HepG2 (cell line): ENCODE results near the gene RAB5B. TPM values are rescaled to one million over a fixed set of nuclear protein-coding genes. Genes with fewer than 3 reads are reported as not detected.

ENCODE experiments used
- ATAC-seq: fragments of 200-7000 bp; cut with Tn5 transposase; 3 replicates; pipeline ENCODE4 v1.9.1; 2020; ENCODE audit warnings: mild to moderate bottlenecking, moderate library complexity
- Bru-seq: library from RNA; stranded (reverse); fragments of 400-500 nt; gene quantifications from one replicate; lab custom pipeline; 2021; lab: Mats Ljungman, UMichigan
- BruChase-seq, 2 experiments: library from RNA; stranded (reverse); fragments of 400-500 nt; gene quantifications; one replicate each; lab custom pipeline; 2021; lab: Mats Ljungman, UMichigan
- BruUV-seq: library from RNA; stranded (reverse); fragments of 400-500 nt; replicated peaks from 2 replicates; lab custom pipeline; 2021; lab: Mats Ljungman, UMichigan
- CTCF ChIA-PET: fragments of 300-600 bp; formaldehyde crosslinking; extraction: SDS; loops from one replicate; lab custom pipeline; 2021; ENCODE audit warnings: low total read pairs, inconsistent platforms, low intra/inter-chr PET ratio; lab: Yijun Ruan, JAX
- POLR2A ChIA-PET: fragments of 350-600 bp; sonication (Branson Sonifier 250); formaldehyde crosslinking; loops from one replicate; lab custom pipeline; 2020; ENCODE audit warnings: antibody characterized with exemption, inconsistent platforms; lab: Yijun Ruan, JAX
- DNase-seq: peaks from one replicate; pipeline ENCODE4 v3.0.0-alpha.2; 2015; ENCODE audit warnings: low spot score
- FAIRE-seq: peaks from 3 replicates; lab custom pipeline; 2011; peaks lifted over from hg19 to GRCh38; lab: Jason Lieb, UNC
- H2AFZ ChIP-seq: one replicate; pipeline ENCODE4 v1.6.1; 2011; ENCODE audit warnings: low read length, inconsistent platforms
- H3K27ac ChIP-seq: fragments of 300-600 bp; 3 replicates; pipeline ENCODE4 v1.8.0; 2011; ENCODE audit warnings: mixed run types, mild to moderate bottlenecking, mixed read lengths, low read length, inconsistent platforms; ENCODE audit not compliant: insufficient read depth; ENCODE audit errors: extremely low read length
- H3K27me3 ChIP-seq, 2 experiments: fragments of 200-600 bp in 1 of 2; 2 replicates in 1 of 2; 3 replicates in 1 of 2; pipeline versions ENCODE4 v1.6.0 to v1.8.0; 2011; ENCODE audit warnings: low read length in 2 of 2, mild to moderate bottlenecking in 2 of 2, moderate library complexity in 2 of 2, inconsistent platforms in 1 of 2; ENCODE audit not compliant: insufficient read depth in 2 of 2, control insufficient read depth in 1 of 2
- H3K36me3 ChIP-seq, 2 experiments: fragments of 200-600 bp in 1 of 2; replicated peaks in 1 of 2; 2 replicates in 1 of 2; 3 replicates in 1 of 2; pipeline versions ENCODE4 v1.5.1 to v1.8.0; 2011; ENCODE audit warnings: low read length in 2 of 2, inconsistent platforms in 1 of 2; ENCODE audit not compliant: insufficient read depth in 2 of 2, control insufficient read depth in 1 of 2
- H3K4me1 ChIP-seq: 2 replicates; pipeline ENCODE4 v1.5.1; 2012; ENCODE audit warnings: low read length, inconsistent platforms; ENCODE audit not compliant: insufficient read depth
- H3K4me2 ChIP-seq: 2 replicates; pipeline ENCODE4 v1.6.0; 2011; ENCODE audit warnings: low read depth, low read length, inconsistent platforms
- H3K4me3 ChIP-seq, 3 experiments: fragments of 200-600 bp in 1 of 3; sonication (generic), shearing (Covaris generic) in 1 of 3; replicated peaks in 1 of 3; 2 replicates each; pipeline ENCODE4 v1.5.1; 2011 to 2016; ENCODE audit warnings: low read length in 3 of 3, inconsistent platforms in 2 of 3, low read depth in 2 of 3, mild to moderate bottlenecking in 2 of 3, control low read depth in 1 of 3, mixed read lengths in 1 of 3; ENCODE audit not compliant: insufficient read depth in 1 of 3
- H3K79me2 ChIP-seq: one replicate; pipeline ENCODE4 v1.6.1; 2011; ENCODE audit warnings: low read length, inconsistent platforms; ENCODE audit not compliant: insufficient read depth
- H3K9ac ChIP-seq: 2 replicates; pipeline ENCODE4 v1.6.0; 2011; ENCODE audit warnings: mild to moderate bottlenecking, low read depth, low read length, inconsistent platforms; ENCODE audit not compliant: insufficient read depth
- H3K9me3 ChIP-seq: 2 replicates; pipeline ENCODE4 v1.5.1; 2012; ENCODE audit warnings: mild to moderate bottlenecking, low read length
- H4K20me1 ChIP-seq: 2 replicates; pipeline ENCODE4 v1.6.0; 2011; ENCODE audit warnings: inconsistent platforms, mild to moderate bottlenecking, low read length, moderate library complexity; ENCODE audit not compliant: insufficient read depth
- ATF1 ChIP-seq: IDR thresholded peaks from 2 replicates; pipeline ENCODE4 v1.6.1; 2016; ENCODE audit warnings: mild to moderate bottlenecking, control low read depth
- CREM ChIP-seq, 2 experiments: sonication (generic) in 1 of 2; formaldehyde crosslinking in 1 of 2; IDR thresholded peaks; 2 replicates each; pipeline versions ENCODE4 v1.4.0 to v1.6.1; 2016 to 2020; ENCODE audit warnings: antibody characterized with exemption in 1 of 2, mild to moderate bottlenecking in 1 of 2, missing genetic modification reagents in 1 of 2
- DMAP1 ChIP-seq: IDR thresholded peaks from 2 replicates; pipeline ENCODE4 v1.6.1; 2016
- MED1 ChIP-seq: sonication (generic); formaldehyde crosslinking; IDR thresholded peaks from 2 replicates; pipeline ENCODE4 v1.4.0; 2020; ENCODE audit warnings: missing genetic modification reagents
- NR2C2 ChIP-seq: sonication (generic); formaldehyde crosslinking; IDR thresholded peaks from 2 replicates; pipeline ENCODE4 v1.4.0; 2020; ENCODE audit warnings: missing genetic modification reagents, mild to moderate bottlenecking, moderate library complexity, borderline replicate concordance
- REPIN1 ChIP-seq: sonication (generic); formaldehyde crosslinking; IDR thresholded peaks from 2 replicates; pipeline ENCODE4 v1.8.0; 2022; ENCODE audit warnings: missing genetic modification reagents, low read depth, mild to moderate bottlenecking, borderline replicate concordance
- ZNF446 ChIP-seq: sonication (generic); formaldehyde crosslinking; IDR thresholded peaks from 2 replicates; pipeline ENCODE4 v1.5.0; 2020; ENCODE audit warnings: mild to moderate bottlenecking, missing genetic modification reagents
- WGBS: methylation state at CpG from one replicate; pipeline ENCODE4 v1.1.6; 2017; ENCODE audit warnings: low lambda C conversion rate; 5-methylcytosine and 5-hydroxymethylcytosine counted together
- in situ Hi-C: cut with HindIII; loops from 2 replicates; pipeline ENCODE4 v1.10.0; 2017; ENCODE audit warnings: low pct_unique_long_range_greater_than_20kb; ENCODE audit not compliant: extremely low pct_ligation_motif_present
- intact Hi-C: fragments of 100-400 bp; cut with micrococcal nuclease; formaldehyde crosslinking; loops from one replicate; pipeline ENCODE4 v1.10.0; 2022; ENCODE audit not compliant: unreplicated experiment
- long read RNA-seq, 2 experiments: library from RNA in 1 of 2; library from polyadenylated mRNA in 1 of 2; stranded (forward) in 1 of 2; unstranded in 1 of 2; transcript quantifications; one replicate each; pipeline ENCODE4 v2.0.0, GENCODE V29; 2019 to 2022
- polyA minus RNA-seq, 3 experiments: library from RNA; depleted of rRNA, polyadenylated mRNA; stranded (reverse); fragments of >200 nt; gene quantifications; 2 replicates each; pipeline ENCODE4 v1.2.3, GENCODE V29; 2011; ENCODE audit warnings: low replicate concordance in 1 of 3
- polyA plus RNA-seq, 8 experiments: library from polyadenylated mRNA; depleted of rRNA in 3 of 8; stranded (reverse) in 7 of 8; unstranded in 1 of 8; fragments of >200 nt; fragmentation: Illumina TruSeq in 4 of 8; extraction: Trizol in 4 of 8; gene quantifications; 2 replicates each; pipeline versions ENCODE4 v1.2.1 to v1.2.3, GENCODE V29; 2011 to 2016; ENCODE audit warnings: low read depth in 4 of 8, missing spikeins in 1 of 8, mixed read lengths in 1 of 8; ENCODE audit not compliant: insufficient read depth in 1 of 8
- total RNA-seq, 5 experiments: library from RNA; depleted of rRNA; stranded (reverse); fragments of >200 nt; fragmentation: Illumina TruSeq; extraction: Trizol; gene quantifications; 2 replicates each; pipeline ENCODE4 v1.2.3, GENCODE V29; 2016; ENCODE audit warnings: low read depth in 1 of 5
- TF ChIP-seq, protein P1 (sequence below): sonication (generic); formaldehyde crosslinking; IDR thresholded peaks from 2 replicates; pipeline ENCODE4 v1.5.0; 2020; ENCODE audit warnings: mild to moderate bottlenecking, missing genetic modification reagents
- TF ChIP-seq, protein P2 (sequence below): sonication (generic); formaldehyde crosslinking; IDR thresholded peaks from 2 replicates; pipeline ENCODE4 v1.4.0; 2020; ENCODE audit warnings: missing genetic modification reagents
- TF ChIP-seq, protein P3 (sequence below): sonication (generic); IDR thresholded peaks from 2 replicates; pipeline ENCODE4 v1.6.1; 2016; ENCODE audit warnings: low read depth, borderline replicate concordance

RAB5B gene, protein sequence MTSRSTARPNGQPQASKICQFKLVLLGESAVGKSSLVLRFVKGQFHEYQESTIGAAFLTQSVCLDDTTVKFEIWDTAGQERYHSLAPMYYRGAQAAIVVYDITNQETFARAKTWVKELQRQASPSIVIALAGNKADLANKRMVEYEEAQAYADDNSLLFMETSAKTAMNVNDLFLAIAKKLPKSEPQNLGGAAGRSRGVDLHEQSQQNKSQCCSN
- 26.0 and 33.1 TPM in 2 replicates for total RNA-seq (2016; rRNA removed; fragmentation: Illumina TruSeq; extraction: Trizol)
- total RNA-seq (2016; cell fraction: cytosol; rRNA removed; fragmentation: Illumina TruSeq; extraction: Trizol; ENCODE audit: low read depth), result 8.6 and 11.8 TPM in 2 replicates
- 24.6 and 33.6 TPM in 2 replicates for total RNA-seq (2016; cell fraction: insoluble cytoplasmic fraction; rRNA removed; fragmentation: Illumina TruSeq; extraction: Trizol)
- total RNA-seq (2016; cell fraction: membrane; rRNA removed; fragmentation: Illumina TruSeq; extraction: Trizol), result 22.2 and 23.2 TPM in 2 replicates
- total RNA-seq (2016; cell fraction: nucleus; rRNA removed; fragmentation: Illumina TruSeq; extraction: Trizol), result 22.8 and 23.5 TPM in 2 replicates
- polyA plus RNA-seq (2011; rRNA removed), result 68.3 and 70.4 TPM in 2 replicates
- polyA plus RNA-seq (2011; cell fraction: cytosol; rRNA removed), result 43.7 and 67.1 TPM in 2 replicates
- polyA plus RNA-seq (2011; cell fraction: nucleus; rRNA removed), result 32.6 and 46.3 TPM in 2 replicates
- 39.1 and 42.4 TPM in 2 replicates for polyA plus RNA-seq (2012)
- 5.6 and 5.9 TPM in 2 replicates for polyA plus RNA-seq (2016; cell fraction: cytosol; fragmentation: Illumina TruSeq; extraction: Trizol; ENCODE audit: low read depth)
- 45.3 and 46.9 TPM in 2 replicates for polyA plus RNA-seq (2016; cell fraction: insoluble cytoplasmic fraction; fragmentation: Illumina TruSeq; extraction: Trizol; ENCODE audit: low read depth)
- 22.1 and 22.3 TPM in 2 replicates for polyA plus RNA-seq (2016; cell fraction: membrane; fragmentation: Illumina TruSeq; extraction: Trizol; ENCODE audit: low read depth)
- 45.7 and 46.4 TPM in 2 replicates for polyA plus RNA-seq (2016; cell fraction: nucleus; fragmentation: Illumina TruSeq; extraction: Trizol; ENCODE audit: insufficient read depth, low read depth)
- 52.5 and 108 TPM in 2 replicates for polyA minus RNA-seq (2011; rRNA and poly(A)+ RNA removed; ENCODE audit: low replicate concordance)
- 28.2 and 48.5 TPM in 2 replicates for polyA minus RNA-seq (2011; cell fraction: cytosol; rRNA and poly(A)+ RNA removed)
- polyA minus RNA-seq (2011; cell fraction: nucleus; rRNA and poly(A)+ RNA removed), result 32.7 and 43.8 TPM in 2 replicates
- Bru-seq, nascent RNA, result percentile 75 among the genes with signal in this experiment
- BruChase-seq, experiment 1, labeled RNA remaining after a 6-hour chase, result percentile 85 among the genes with signal in this experiment
- BruChase-seq, experiment 2, labeled RNA remaining after a 2-hour chase, result percentile 83 among the genes with signal in this experiment
- long read RNA-seq, experiment 1, full-length matches to known transcripts, result 2 of 10 reads
- long read RNA-seq, experiment 1, partial matches to known transcripts, result 0 of 10 reads
- long read RNA-seq, experiment 1, other reads (novel, unspliced or antisense), result 8 of 10 reads
- long read RNA-seq, experiment 2, full-length matches to known transcripts, result 13 of 69 reads
- long read RNA-seq, experiment 2, partial matches to known transcripts, result 8 of 69 reads
- long read RNA-seq, experiment 2, other reads (novel, unspliced or antisense), result 48 of 69 reads

DNA sequence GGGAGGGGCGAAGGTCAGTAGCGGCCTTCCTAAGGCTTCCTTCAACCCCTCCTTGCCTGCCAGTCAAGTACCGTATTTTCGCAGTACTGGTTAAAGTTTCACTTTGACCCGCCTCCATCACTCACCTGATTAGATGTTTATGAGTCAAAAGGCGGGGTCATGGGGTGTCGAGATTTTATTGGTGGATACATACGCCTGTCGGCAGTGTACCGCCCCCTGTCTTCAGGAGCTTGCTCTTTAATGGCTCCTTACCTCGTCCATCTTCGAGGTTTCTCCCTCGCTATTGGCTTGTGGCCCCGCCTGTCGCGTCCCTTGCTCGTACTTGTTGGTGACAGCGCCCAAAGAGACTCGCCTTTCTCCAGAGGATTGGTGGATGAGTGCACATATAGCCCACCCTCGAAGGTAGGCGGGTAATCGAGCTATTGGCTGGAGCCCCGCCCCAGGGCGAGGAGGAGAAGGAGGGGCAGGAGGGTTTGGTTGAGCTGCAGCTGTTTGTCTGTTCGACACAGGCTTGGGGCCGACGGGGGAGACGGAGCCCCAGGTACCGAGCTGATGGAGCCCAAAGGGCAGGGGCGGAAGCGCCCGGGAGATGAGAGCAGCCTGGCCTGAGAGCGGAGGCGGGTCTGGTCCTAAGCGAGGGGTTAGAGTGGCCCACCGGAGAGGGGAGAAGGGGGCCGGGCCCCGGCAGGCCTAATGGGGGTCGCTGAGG lies at the start of gene RAB5B:
RAB5B (plus strand) TSS at position 480 of the 709 bp plus-strand sequence. CDS start 12,883 bp downstream, outside the sequence.
- no TSS peak for BruUV-seq
- no peaks in the 10 kb centered on the region for H4K20me1 ChIP-seq
- H3K9me3 ChIP-seq, result no peaks in the 10 kb centered on the region
- no peak within 1 kb of the TSS for H2AFZ ChIP-seq
- peaks cover 31% of the 10 kb centered on the region for H3K79me2 ChIP-seq
- H3K36me3 ChIP-seq, result peaks cover 2 to 16% of the 10 kb centered on the region in 2 experiments; a peak in 4 of 5 replicates
- DNase-seq, result peak; percentile 100
- H3K9ac ChIP-seq, result peak within 1 kb of the TSS; percentile 94
- CTCF ChIA-PET, result interaction anchor here (1.5 kb wide), 1 partner anchor 18 kb away, joined by 4 read pairs; no protein-coding TSS in a partner anchor
- peaks cover 44% of the 10 kb centered on the region for H3K4me1 ChIP-seq
- POLR2A ChIA-PET, result interaction anchor here (0.6 to 3.2 kb wide), 39 partner anchors 10 to 387 kb away, joined by 3 to 60 read pairs (median 6); partner anchors contain the start of genes BLOC1S1, CD63, DNAJC14 and ERBB3
- peak; percentile 100 for FAIRE-seq
- intact Hi-C loops, result no loop called here
- H3K27me3 ChIP-seq, result no peaks in the 10 kb centered on the region
- peak within 1 kb of the TSS; percentile 82 for H3K27ac ChIP-seq
- 0% methylated on average over 19 of the region's 39 CpGs for WGBS
- in situ Hi-C loops, result loop anchor here (10.0 kb wide), 1 partner anchor 61 kb away; no protein-coding TSS in a partner anchor
- H3K4me3 ChIP-seq, result peak within 1 kb of the TSS; percentile 90 to 99 (median 96)
- ATAC-seq, result peak; percentile 95
- peak within 1 kb of the TSS; percentile 86 for H3K4me2 ChIP-seq
- TF ChIP-seq DMAP1 (CRISPR knock-in tag) (peak; percentile 63), ZNF446 (CRISPR knock-in tag) (no peak), REPIN1 (peak; percentile 71), ATF1 (CRISPR knock-in tag) (peak; percentile 97), NR2C2 (CRISPR knock-in tag) (peak; percentile 88), CREM (IDR thresholded peaks at IDR 0.05) (peak; percentile 95), CREM (CRISPR knock-in tag; IDR thresholded peaks at IDR 0.05) (no peak), MED1 (CRISPR knock-in tag) (peak; percentile 48; the same call in 1 of the 2 replicates)
- TF ChIP-seq, protein P1, sequence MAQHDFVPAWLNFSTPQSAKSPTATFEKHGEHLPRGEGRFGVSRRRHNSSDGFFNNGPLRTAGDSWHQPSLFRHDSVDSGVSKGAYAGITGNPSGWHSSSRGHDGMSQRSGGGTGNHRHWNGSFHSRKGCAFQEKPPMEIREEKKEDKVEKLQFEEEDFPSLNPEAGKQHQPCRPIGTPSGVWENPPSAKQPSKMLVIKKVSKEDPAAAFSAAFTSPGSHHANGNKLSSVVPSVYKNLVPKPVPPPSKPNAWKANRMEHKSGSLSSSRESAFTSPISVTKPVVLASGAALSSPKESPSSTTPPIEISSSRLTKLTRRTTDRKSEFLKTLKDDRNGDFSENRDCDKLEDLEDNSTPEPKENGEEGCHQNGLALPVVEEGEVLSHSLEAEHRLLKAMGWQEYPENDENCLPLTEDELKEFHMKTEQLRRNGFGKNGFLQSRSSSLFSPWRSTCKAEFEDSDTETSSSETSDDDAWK (CRISPR knock-in tag), result no peak
- TF ChIP-seq, protein P2, sequence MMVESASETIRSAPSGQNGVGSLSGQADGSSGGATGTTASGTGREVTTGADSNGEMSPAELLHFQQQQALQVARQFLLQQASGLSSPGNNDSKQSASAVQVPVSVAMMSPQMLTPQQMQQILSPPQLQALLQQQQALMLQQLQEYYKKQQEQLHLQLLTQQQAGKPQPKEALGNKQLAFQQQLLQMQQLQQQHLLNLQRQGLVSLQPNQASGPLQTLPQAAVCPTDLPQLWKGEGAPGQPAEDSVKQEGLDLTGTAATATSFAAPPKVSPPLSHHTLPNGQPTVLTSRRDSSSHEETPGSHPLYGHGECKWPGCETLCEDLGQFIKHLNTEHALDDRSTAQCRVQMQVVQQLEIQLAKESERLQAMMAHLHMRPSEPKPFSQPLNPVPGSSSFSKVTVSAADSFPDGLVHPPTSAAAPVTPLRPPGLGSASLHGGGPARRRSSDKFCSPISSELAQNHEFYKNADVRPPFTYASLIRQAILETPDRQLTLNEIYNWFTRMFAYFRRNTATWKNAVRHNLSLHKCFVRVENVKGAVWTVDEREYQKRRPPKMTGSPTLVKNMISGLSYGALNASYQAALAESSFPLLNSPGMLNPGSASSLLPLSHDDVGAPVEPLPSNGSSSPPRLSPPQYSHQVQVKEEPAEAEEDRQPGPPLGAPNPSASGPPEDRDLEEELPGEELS (CRISPR knock-in tag), result peak; percentile 81; the same call in 1 of the 2 replicates
- TF ChIP-seq, protein P3, sequence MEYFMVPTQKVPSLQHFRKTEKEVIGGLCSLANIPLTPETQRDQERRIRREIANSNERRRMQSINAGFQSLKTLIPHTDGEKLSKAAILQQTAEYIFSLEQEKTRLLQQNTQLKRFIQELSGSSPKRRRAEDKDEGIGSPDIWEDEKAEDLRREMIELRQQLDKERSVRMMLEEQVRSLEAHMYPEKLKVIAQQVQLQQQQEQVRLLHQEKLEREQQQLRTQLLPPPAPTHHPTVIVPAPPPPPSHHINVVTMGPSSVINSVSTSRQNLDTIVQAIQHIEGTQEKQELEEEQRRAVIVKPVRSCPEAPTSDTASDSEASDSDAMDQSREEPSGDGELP, result peak; percentile 86; the same call in 1 of the 2 replicates
